Astrocyte (in vitro differentiated cells and primary cell): Measurements from ENCODE around the gene PIK3C2G. TPM values are rescaled to one million over a fixed set of nuclear protein-coding genes. Genes with fewer than 3 reads are reported as not detected.

ENCODE experiments used
- DNase-seq: peaks from one replicate; pipeline ENCODE4 v3.0.0-alpha.2; 2010; ENCODE audit warnings: low read depth
- FAIRE-seq: peaks from 2 replicates; lab custom pipeline; 2011; peaks lifted over from hg19 to GRCh38; lab: Jason Lieb, UNC
- H2AFZ ChIP-seq: 2 replicates; pipeline ENCODE4 v1.6.0; 2012; ENCODE audit warnings: low read depth, low read length, inconsistent platforms
- H3K27ac ChIP-seq: 2 replicates; pipeline ENCODE4 v1.5.1; 2011; ENCODE audit warnings: low read depth, low read length, inconsistent platforms
- H3K27me3 ChIP-seq: 2 replicates; pipeline ENCODE4 v1.6.0; 2011; ENCODE audit warnings: low read length, inconsistent platforms; ENCODE audit not compliant: insufficient read depth
- H3K36me3 ChIP-seq: 2 replicates; pipeline ENCODE4 v1.5.1; 2011; ENCODE audit warnings: low read length, inconsistent platforms; ENCODE audit not compliant: insufficient read depth
- H3K4me1 ChIP-seq: 2 replicates; pipeline ENCODE4 v1.5.1; 2011; ENCODE audit warnings: low read length, inconsistent platforms; ENCODE audit not compliant: insufficient read depth
- H3K4me2 ChIP-seq: 2 replicates; pipeline ENCODE4 v1.6.0; 2012; ENCODE audit warnings: low read length, inconsistent platforms
- H3K4me3 ChIP-seq: 2 replicates; pipeline ENCODE4 v1.5.1; 2011; ENCODE audit warnings: low read depth, mild to moderate bottlenecking, low read length, inconsistent platforms; ENCODE audit not compliant: insufficient read depth
- H3K79me2 ChIP-seq: 2 replicates; pipeline ENCODE4 v1.6.0; 2012; ENCODE audit warnings: mild to moderate bottlenecking, low read length, inconsistent platforms; ENCODE audit not compliant: insufficient read depth
- H3K9ac ChIP-seq: 2 replicates; pipeline ENCODE4 v1.6.0; 2012; ENCODE audit warnings: mild to moderate bottlenecking, low read length, inconsistent platforms
- H3K9me3 ChIP-seq: 2 replicates; pipeline ENCODE4 v1.5.1; 2012; ENCODE audit warnings: low read depth, mild to moderate bottlenecking, low read length, inconsistent platforms; ENCODE audit not compliant: insufficient read depth
- H4K20me1 ChIP-seq: 2 replicates; pipeline ENCODE4 v1.6.0; 2012; ENCODE audit warnings: low read length, inconsistent platforms; ENCODE audit not compliant: insufficient read depth
- H3K27ac Mint-ChIP-seq: one replicate; pipeline ENCODE4 v1.8.0; 2021; ENCODE audit warnings: mild to moderate bottlenecking, mixed read lengths; ENCODE audit not compliant: unreplicated experiment
- H3K27me3 Mint-ChIP-seq: one replicate; pipeline ENCODE4 v1.8.0; 2021; ENCODE audit warnings: low read depth, mixed read lengths; ENCODE audit not compliant: unreplicated experiment
- H3K36me3 Mint-ChIP-seq: one replicate; pipeline ENCODE4 v1.8.0; 2021; ENCODE audit warnings: low read depth, mixed read lengths; ENCODE audit not compliant: unreplicated experiment
- H3K4me1 Mint-ChIP-seq: one replicate; pipeline ENCODE4 v1.8.0; 2021; ENCODE audit warnings: low read depth, mixed read lengths; ENCODE audit not compliant: unreplicated experiment
- H3K4me3 Mint-ChIP-seq: one replicate; pipeline ENCODE4 v1.8.0; 2021; ENCODE audit warnings: mild to moderate bottlenecking, moderate library complexity, mixed read lengths; ENCODE audit not compliant: unreplicated experiment
- H3K9me3 Mint-ChIP-seq: one replicate; pipeline ENCODE4 v1.8.0; 2021; ENCODE audit warnings: mild to moderate bottlenecking, mixed read lengths; ENCODE audit not compliant: unreplicated experiment
- CTCF ChIP-seq: IDR thresholded peaks from 2 replicates; pipeline ENCODE4 v1.5.1; 2011; ENCODE audit warnings: low read depth, mild to moderate bottlenecking, inconsistent platforms, low read length, moderate library complexity; ENCODE audit not compliant: insufficient read depth
- EZH2 ChIP-seq: IDR thresholded peaks from 2 replicates; pipeline ENCODE4 v1.6.1; 2012; ENCODE audit warnings: mild to moderate bottlenecking, low read length, inconsistent platforms; ENCODE audit not compliant: insufficient read depth
- total RNA-seq: library from RNA; stranded (reverse); gene quantifications from 2 replicates; pipeline ENCODE4 v1.2.1, GENCODE V29; 2021

Gene PIK3C2G
- total RNA-seq, 1 donor from 2014 or later, result 0.05 TPM

- H3K4me1 Mint-ChIP-seq, result no peaks in the 10 kb centered on the region
- no peaks in the 10 kb centered on the region for H3K79me2 ChIP-seq
- no peak overlapping the region for H3K4me3 ChIP-seq
- no peak for TF ChIP-seq CTCF
- TF ChIP-seq EZH2, result no peak
- H3K4me1 ChIP-seq, result no peaks in the 10 kb centered on the region
- no peaks in the 10 kb centered on the region for H4K20me1 ChIP-seq
- no peak for FAIRE-seq
- H3K9me3 Mint-ChIP-seq, result no peaks in the 10 kb centered on the region
- no peak for DNase-seq
- no peaks in the 10 kb centered on the region for H3K27me3 ChIP-seq
- H3K27me3 Mint-ChIP-seq, result no peaks in the 10 kb centered on the region
- H3K27ac ChIP-seq, result no peak overlapping the region
- no peaks in the 10 kb centered on the region for H3K9me3 ChIP-seq
- H3K27ac Mint-ChIP-seq, result no peak overlapping the region
- no peak overlapping the region for H3K4me2 ChIP-seq
- H3K4me3 Mint-ChIP-seq, result no peak overlapping the region
- H3K36me3 ChIP-seq, result no peaks in the 10 kb centered on the region
- no peaks in the 10 kb centered on the region for H3K36me3 Mint-ChIP-seq
- no peak overlapping the region for H3K9ac ChIP-seq
- H2AFZ ChIP-seq, result no peak overlapping the region
These were observed 102.0 kb downstream of the PIK3C2G start for GRCh38 chr12:18363321-18363720.

GRCh38 chr12:18368594-18368993 lies 107.3 kb downstream of the PIK3C2G start:
- no peaks in the 10 kb centered on the region for H3K79me2 ChIP-seq
- H3K9me3 ChIP-seq, result no peaks in the 10 kb centered on the region
- H3K27me3 ChIP-seq, result no peaks in the 10 kb centered on the region
- Mint-ChIP-seq H3K36me3 (no peaks in the 10 kb centered on the region), H3K27me3 (no peaks in the 10 kb centered on the region), H3K27ac (no peak overlapping the region), H3K4me1 (no peaks in the 10 kb centered on the region), H3K9me3 (no peaks in the 10 kb centered on the region), H3K4me3 (no peak overlapping the region)
- no peaks in the 10 kb centered on the region for H4K20me1 ChIP-seq
- no peak overlapping the region for H3K27ac ChIP-seq
- no peak overlapping the region for H3K9ac ChIP-seq
- H3K4me1 ChIP-seq, result no peaks in the 10 kb centered on the region
- no peak overlapping the region for H3K4me3 ChIP-seq
- TF ChIP-seq EZH2, result no peak
- TF ChIP-seq CTCF, result no peak
- H3K4me2 ChIP-seq, result no peak overlapping the region
- no peaks in the 10 kb centered on the region for H3K36me3 ChIP-seq
- no peak overlapping the region for H2AFZ ChIP-seq
- FAIRE-seq (no peak), DNase-seq (no peak)

GRCh38 chr12:18373181-18373580 lies 111.9 kb downstream of the PIK3C2G start:
- no peak overlapping the region for H2AFZ ChIP-seq
- H3K36me3 Mint-ChIP-seq, result no peaks in the 10 kb centered on the region
- no peak for FAIRE-seq
- H3K27ac ChIP-seq, result no peak overlapping the region
- no peaks in the 10 kb centered on the region for H3K4me1 Mint-ChIP-seq
- peak; percentile 12 for DNase-seq
- no peak overlapping the region for H3K4me2 ChIP-seq
- no peaks in the 10 kb centered on the region for H4K20me1 ChIP-seq
- no peaks in the 10 kb centered on the region for H3K79me2 ChIP-seq
- peaks cover 6% of the 10 kb centered on the region for H3K9me3 Mint-ChIP-seq
- H3K9me3 ChIP-seq, result no peaks in the 10 kb centered on the region
- H3K36me3 ChIP-seq, result no peaks in the 10 kb centered on the region
- no peaks in the 10 kb centered on the region for H3K27me3 ChIP-seq
- H3K27ac Mint-ChIP-seq, result no peak overlapping the region
- no peak overlapping the region for H3K4me3 ChIP-seq
- no peak overlapping the region for H3K9ac ChIP-seq
- H3K4me3 Mint-ChIP-seq, result no peak overlapping the region
- TF ChIP-seq EZH2 (no peak), CTCF (no peak)
- no peaks in the 10 kb centered on the region for H3K27me3 Mint-ChIP-seq
- no peaks in the 10 kb centered on the region for H3K4me1 ChIP-seq
